Glomerular visceral epithelial cell (primary cell): ENCODE results near the gene MCC.
A peak's percentile ranks its signal among the peaks of the same experiment; 100 is the strongest.

Experiments used
- DNase-seq: peaks from one replicate; pipeline ENCODE4 v3.0.0-alpha.2; 2016; ENCODE audit errors: extremely low spot score

Gene MCC

DNA sequence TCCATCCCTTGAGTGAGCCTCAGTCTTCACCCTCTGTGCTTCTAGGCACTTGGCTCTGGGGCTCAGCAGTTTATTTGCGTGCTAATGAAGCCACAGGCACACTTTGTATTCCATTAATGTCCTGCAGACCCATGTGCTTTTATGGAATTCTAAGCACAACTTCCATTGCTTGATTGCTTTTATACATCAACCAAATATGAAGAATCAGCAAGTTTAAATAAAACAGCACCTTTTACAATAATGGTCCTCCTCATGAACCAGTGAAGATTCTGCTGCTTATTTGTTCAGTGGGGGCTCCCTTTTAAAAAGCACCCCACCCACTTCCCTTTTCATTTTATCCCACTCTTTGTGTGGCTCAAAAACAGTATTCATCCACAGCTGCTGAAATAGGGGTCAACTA, 451.4 kb downstream of the MCC start:
- no peak for DNase-seq

GRCh38 chr5:113036321-113036720, 451.9 kb downstream of the MCC start:
- DNase-seq: no peak

DNA sequence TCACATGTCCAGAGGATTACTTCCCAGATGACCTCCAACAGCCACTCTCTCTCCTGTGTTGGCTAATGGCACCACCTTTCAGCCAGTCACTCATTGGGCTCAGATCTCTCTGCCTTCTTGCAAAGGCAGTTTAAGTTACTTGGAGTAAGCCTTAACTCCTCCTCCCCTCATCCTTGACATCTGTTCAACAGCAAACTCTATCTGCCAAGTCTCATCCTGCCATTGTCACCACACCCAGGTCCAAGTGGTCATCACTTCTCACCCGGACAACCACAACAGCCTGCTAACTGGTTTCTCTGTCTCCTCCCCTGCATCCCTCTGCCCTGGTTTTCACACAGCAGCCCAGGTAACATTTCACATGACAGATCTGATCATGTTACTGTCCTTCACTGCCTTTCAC, 453.2 kb downstream of the MCC start:
- no peak for DNase-seq

GRCh38 chr5:113034182-113034773, 454.0 kb downstream of the MCC start:
- DNase-seq: peak; percentile 94

DNA sequence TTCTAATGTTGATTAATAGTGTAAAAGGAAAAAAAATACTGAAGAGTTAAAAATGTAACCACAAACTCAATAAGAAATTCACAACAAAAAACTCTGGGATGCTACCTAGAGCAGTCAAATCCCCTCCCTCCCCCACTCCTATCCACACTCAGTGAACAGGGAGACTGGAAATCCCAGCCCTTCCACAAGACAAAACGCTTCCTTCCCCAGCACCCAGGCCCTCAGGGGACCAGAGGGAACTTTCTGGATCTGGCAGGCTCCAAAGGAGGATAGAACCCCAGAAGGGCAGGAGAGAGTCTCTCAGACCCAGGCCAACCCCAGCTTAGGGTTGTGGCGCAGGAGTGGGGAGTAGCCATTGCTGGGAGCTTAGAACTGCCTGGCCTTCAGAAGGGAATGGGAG, 456.7 kb downstream of the MCC start:
- DNase-seq: no peak

DNA sequence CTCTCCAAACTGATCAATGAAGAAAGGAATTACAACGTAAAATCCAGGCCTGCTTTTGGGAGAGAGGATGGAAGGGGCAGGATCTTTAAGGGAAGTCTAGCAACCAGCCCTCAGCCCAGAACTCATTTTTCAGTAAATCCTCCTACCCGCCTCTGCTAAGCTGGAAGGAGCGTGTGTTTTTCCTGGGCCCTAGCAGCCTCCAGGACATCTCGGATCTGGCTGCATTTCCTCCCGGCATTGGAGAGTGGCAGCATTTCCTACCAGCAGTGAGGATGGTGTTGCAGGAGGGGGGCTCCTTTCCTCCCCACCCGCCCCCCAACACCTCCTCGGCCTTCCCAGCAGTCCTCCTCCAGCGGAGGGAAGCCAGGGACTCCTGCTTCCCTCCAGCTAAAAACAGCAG, 457.1 kb downstream of the MCC start:
- DNase-seq: no peak

GRCh38 chr5:113029614-113030013, 458.6 kb downstream of the MCC start:
- no peak for DNase-seq

- DNase-seq: no peak
These were observed 460.8 kb downstream of the MCC start for GRCh38 chr5:113027431-113027830.

DNA sequence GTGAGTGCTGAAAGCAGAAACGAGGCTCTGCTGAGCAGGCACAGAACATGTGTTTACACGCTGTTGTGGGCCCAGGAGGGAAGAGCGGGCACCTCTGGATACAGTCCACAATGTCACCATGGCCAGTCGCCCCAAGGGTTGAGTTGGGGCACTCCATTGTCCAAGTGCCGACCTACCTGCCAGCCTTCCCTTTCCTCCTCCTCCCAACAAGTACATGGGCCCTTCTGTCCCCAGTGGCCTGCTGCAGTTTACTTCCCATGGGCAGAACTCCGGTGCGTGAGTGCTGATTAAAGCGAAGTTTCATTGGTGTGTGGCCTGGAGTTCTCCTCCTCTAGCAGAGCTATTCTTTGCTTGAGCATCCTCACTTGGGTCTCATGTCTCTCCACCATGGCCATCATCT, 461.2 kb downstream of the MCC start:
- no peak for DNase-seq

- no peak for DNase-seq
These were observed 462.0 kb downstream of the MCC start for GRCh38 chr5:113026211-113026610.

GRCh38 chr5:113025596-113025995, 462.7 kb downstream of the MCC start:
- DNase-seq: no peak

DNA sequence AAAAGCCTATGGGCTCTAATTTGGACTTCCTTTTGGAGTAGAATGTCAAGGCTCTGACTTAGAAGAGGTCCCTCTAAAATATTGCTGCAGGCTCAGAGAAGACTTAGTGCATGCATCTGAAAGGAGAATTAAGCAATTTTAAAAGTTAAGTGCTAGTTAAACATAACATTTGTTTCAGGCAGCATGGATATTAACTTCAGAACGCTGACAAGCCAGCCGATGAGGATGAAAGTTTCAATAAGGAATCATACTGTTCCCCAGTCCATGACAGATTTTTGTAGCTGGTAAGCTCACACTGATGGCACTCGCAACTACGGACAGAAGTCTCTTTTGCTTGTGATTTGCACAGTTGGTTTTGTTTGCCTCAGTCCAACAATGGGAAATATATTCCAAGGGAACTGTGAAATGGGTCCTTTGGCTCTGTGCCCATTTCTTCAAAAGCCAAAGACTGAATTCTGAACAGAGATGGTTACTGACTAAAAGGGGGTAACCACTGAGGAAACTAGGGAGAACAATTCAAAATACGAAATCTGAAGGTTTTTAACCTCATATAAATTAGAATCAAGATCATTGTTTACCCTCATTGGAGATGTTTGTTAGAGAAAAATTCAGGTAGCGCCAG, 464.1 kb downstream of the MCC start:
- no peak for DNase-seq

DNA sequence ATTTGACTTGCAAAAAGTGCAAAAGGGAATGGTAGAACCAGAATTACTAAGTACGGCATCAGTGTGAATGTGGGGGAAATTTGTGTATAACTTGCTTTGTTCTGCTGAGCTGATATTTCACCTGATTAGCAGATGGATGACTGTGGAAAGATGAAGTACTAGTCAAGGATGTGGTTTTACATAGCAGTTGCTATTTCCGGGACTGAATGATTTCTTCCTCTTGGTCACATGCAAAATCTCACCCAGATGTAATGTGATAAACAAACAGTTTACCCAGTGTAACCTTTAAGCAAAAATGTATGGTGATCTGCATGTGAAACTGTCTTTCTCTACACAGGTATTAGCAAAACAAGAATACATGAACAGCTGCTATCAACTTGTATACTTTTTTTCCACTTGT, 465.6 kb downstream of the MCC start:
- no peak for DNase-seq

- DNase-seq: peak; percentile 63
These were observed 467.6 kb downstream of the MCC start for GRCh38 chr5:113020461-113021273.

GRCh38 chr5:113017881-113018635, 470.2 kb downstream of the MCC start:
- peak; percentile 31 for DNase-seq

GRCh38 chr5:113005454-113005853, 482.8 kb downstream of the MCC start:
- no peak for DNase-seq

DNA sequence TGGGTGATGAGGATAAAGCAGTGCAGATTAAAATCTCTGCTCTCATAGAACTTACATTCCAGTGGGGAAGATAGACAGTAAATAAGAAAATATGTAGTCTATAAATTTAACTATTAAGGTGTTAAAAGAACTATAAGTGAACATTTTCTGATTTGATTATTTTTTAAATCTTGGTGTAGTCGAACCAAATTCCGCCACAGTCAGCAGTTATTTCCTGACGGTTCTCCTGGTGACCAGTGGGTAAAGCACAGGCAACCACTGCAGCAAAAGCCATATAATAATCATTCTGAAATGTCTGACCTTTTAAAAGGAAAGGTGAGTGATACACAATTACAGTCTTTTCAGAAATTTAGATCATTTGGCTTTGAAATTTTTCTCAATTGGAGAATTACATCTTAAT, 484.5 kb downstream of the MCC start:
- no peak for DNase-seq

DNA sequence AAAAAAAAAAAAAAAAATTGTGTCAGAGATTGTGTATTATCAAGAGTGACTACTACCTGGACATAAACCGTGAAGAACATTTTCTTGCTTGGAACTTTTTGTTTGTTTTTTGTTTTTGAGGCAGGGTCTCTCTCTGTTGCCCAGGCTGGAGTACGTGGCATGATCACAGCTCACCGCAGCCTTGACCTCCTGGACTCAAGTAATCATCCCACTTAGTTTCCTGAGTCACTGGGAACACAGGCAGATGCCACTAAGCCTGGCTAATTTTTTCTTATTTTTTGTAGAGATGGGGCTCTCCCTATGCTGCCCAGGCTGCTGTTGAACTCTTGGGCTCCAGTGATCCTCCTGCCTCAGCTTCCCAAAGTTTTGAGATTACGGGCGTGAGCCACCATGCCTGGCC, 485.8 kb downstream of the MCC start:
- DNase-seq: no peak

- no peak for DNase-seq
These were observed 487.8 kb downstream of the MCC start for GRCh38 chr5:113000466-113000865.

DNA sequence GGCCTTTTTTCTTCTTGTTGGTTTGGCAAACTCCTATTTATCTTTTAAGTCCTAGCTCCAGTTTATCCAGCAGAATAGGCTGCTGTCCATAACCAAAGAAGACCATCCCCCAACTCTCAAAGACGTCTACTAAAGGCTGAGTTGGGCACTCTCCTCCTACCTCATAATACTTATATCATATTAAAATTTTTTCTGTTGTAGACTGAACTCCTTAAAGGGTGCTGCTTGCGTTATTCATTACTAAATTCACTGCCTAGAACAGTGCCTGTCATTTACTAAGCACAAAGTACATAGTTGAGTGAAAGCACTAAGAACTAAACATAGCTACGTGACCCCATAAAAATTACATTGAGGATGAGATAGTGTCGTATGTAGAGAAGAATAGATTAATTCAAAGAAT, 490.0 kb downstream of the MCC start:
- DNase-seq: no peak

- DNase-seq: no peak
These were observed 491.4 kb downstream of the MCC start for GRCh38 chr5:112996830-112997374.
